HEK293 (cell line): Measurements from ENCODE around the gene SRPX.

Experiments
- CTCF ChIP-seq: fragments of 450-650 bp; formaldehyde crosslinking; IDR thresholded peaks from 2 replicates; pipeline ENCODE4 v1.5.1; 2016; ENCODE audit warnings: missing biosample characterization, missing genetic modification characterization
- ZNF513 ChIP-seq: fragments of 450-650 bp; IDR thresholded peaks from 2 replicates; pipeline ENCODE4 v1.5.1; 2018; ENCODE audit warnings: missing biosample characterization, missing genetic modification characterization

GRCh38 chrX:38175139-38175538 lies 45.5 kb downstream of the SRPX start:
- peak; percentile 90 for TF ChIP-seq CTCF (tag by site-specific recombination)
- no peak for TF ChIP-seq ZNF513 (tag by site-specific recombination)
